Cardiac muscle cell (in vitro differentiated cells and primary cell): ENCODE data around the gene ZNF668. TPM values are rescaled to one million over a fixed set of nuclear protein-coding genes. Genes with fewer than 3 reads are reported as not detected.
A peak's percentile ranks its signal among the peaks of the same experiment; 100 is the strongest.
"Not testable (repeated sequence)": the region's sequence is repeated elsewhere in the genome, so short reads cannot be mapped to it uniquely, and the experiment has no call there.

Source experiments
- DNase-seq, 2 donors: peaks; one replicate each; pipeline versions ENCODE4 v3.0.0 to v3.0.0-alpha.2; 2010 to 2017; ENCODE audit warnings: low read depth in 1 of 2, low spot score in 1 of 2
- H3K27ac ChIP-seq: fragments of 200-600 bp; sonication (generic); 2 replicates; pipeline ENCODE4 v1.5.1; 2016
- H3K27me3 ChIP-seq: fragments of 200-600 bp; sonication (generic); 2 replicates; pipeline ENCODE4 v1.6.0; 2016; ENCODE audit warnings: control low read depth
- H3K36me3 ChIP-seq: fragments of 200-600 bp; sonication (generic); 2 replicates; pipeline ENCODE4 v1.5.1; 2016; ENCODE audit warnings: control low read depth
- H3K4me1 ChIP-seq: fragments of 200-600 bp; sonication (generic); 2 replicates; pipeline ENCODE4 v1.8.1; 2017; ENCODE audit warnings: low read depth, mild to moderate bottlenecking, mixed run types
- H3K4me3 ChIP-seq: fragments of 200-600 bp; sonication (generic); 2 replicates; pipeline ENCODE4 v1.5.1; 2016; ENCODE audit warnings: mild to moderate bottlenecking
- H3K9me3 ChIP-seq: fragments of 200-600 bp; sonication (generic); 2 replicates; pipeline ENCODE4 v1.5.1; 2017; ENCODE audit warnings: low read depth, mild to moderate bottlenecking, control low read depth
- polyA plus RNA-seq: library from polyadenylated mRNA; unstranded; fragments of >200 nt; fragmentation: Nextera tagmentation; extraction: Ambion mirVana; gene quantifications from 2 replicates; pipeline ENCODE4 v1.2.1, GENCODE V29; 2016
- total RNA-seq: library from RNA; depleted of rRNA; stranded (reverse); fragments of >200 nt; gene quantifications from 2 replicates; pipeline ENCODE4 v1.2.3, GENCODE V29; 2016
- TF ChIP-seq, protein P1 (sequence below): IDR thresholded peaks from 2 replicates; pipeline ENCODE4 v1.5.1; 2012; ENCODE audit warnings: low read depth, mild to moderate bottlenecking, low read length

ZNF668 gene
- total and polyA plus RNA-seq, 2 experiments from 2014 or later = 10.0 to 16.2 TPM

DNA sequence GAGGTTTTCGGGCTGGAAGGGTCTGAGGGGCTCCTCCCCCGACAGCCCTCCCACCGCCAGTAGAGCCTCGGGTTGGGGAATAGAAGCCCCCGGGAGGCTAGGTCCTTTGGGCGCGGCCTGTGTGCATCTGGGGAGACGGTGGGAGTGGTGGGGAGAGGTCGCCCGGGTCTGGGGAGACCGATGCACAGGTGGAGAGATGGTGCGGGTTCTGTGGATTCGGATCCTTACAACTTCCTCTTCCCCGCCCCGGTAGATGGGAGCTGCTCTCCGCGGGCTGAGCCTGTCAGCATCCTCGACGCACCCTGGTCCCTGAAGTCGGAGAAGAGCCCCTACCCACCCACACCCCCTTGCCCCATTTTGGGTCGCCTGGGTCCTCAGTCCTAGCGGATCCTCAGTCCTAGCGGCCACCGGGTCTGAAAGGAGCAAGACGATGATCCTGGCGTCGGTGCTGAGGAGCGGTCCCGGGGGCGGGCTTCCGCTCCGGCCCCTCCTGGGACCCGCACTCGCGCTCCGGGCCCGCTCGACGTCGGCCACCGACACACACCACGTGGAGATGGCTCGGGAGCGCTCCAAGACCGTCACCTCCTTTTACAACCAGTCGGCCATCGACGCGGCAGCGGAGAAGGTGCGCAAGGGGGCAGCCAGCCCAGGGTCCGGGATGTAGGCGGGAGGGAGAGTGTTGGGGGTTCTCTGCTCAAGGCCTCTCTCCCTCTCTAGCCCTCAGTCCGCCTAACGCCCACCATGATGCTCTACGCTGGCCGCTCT, 34.9 kb upstream of the ZNF668 start:
- no peak for DNase-seq
- H3K9me3 ChIP-seq = no peaks in the 10 kb centered on the region
- H3K27me3 ChIP-seq = no peaks in the 10 kb centered on the region
- no peaks in the 10 kb centered on the region for H3K4me1 ChIP-seq
- H3K27ac ChIP-seq = no peak overlapping the region
- H3K36me3 ChIP-seq = peaks cover 23% of the 10 kb centered on the region
- TF ChIP-seq, protein P1, sequence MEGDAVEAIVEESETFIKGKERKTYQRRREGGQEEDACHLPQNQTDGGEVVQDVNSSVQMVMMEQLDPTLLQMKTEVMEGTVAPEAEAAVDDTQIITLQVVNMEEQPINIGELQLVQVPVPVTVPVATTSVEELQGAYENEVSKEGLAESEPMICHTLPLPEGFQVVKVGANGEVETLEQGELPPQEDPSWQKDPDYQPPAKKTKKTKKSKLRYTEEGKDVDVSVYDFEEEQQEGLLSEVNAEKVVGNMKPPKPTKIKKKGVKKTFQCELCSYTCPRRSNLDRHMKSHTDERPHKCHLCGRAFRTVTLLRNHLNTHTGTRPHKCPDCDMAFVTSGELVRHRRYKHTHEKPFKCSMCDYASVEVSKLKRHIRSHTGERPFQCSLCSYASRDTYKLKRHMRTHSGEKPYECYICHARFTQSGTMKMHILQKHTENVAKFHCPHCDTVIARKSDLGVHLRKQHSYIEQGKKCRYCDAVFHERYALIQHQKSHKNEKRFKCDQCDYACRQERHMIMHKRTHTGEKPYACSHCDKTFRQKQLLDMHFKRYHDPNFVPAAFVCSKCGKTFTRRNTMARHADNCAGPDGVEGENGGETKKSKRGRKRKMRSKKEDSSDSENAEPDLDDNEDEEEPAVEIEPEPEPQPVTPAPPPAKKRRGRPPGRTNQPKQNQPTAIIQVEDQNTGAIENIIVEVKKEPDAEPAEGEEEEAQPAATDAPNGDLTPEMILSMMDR = no peak
- H3K4me3 ChIP-seq = peak overlapping the region; percentile 98

- H3K36me3 ChIP-seq = peaks cover 23% of the 10 kb centered on the region
- H3K27ac ChIP-seq = no peak within 1 kb of the TSS
- no peaks in the 10 kb centered on the region for H3K9me3 ChIP-seq
- DNase-seq = peak; percentile 74 to 79
- H3K27me3 ChIP-seq = no peaks in the 10 kb centered on the region
- TF ChIP-seq, protein P1 = no peak
- peak within 1 kb of the TSS; percentile 98 for H3K4me3 ChIP-seq
- H3K4me1 ChIP-seq = no peaks in the 10 kb centered on the region
Observed at GRCh38 chr16:31108035-31108793, 34.2 kb upstream of the ZNF668 start, which contains the start of gene BCKDK. Gene BCKDK (plus strand): TSS chr16:31108386. CDS start chr16:31109224, 838 bp downstream.

DNA sequence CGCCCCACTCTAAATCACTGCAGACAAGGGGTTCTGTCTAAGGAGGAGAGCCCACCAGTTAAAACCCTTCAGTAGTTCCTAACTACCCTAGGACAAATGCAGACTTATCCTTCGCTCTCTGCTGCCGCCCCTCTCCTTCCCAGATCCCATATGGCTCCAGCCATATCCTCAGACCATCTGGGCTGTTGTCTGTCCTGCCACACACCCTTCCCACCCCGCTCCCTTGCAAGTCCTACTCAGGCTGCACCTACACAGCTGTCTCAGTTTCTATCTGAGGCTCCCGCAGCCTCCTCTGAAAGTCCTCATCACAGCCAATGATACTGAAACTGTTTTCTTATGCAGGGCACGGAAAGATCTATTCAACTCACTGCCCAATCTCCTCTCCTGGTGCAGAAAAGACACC, 33.4 kb upstream of the ZNF668 start:
- TF ChIP-seq, protein P1 = no peak
- H3K4me1 ChIP-seq = no peaks in the 10 kb centered on the region
- no peaks in the 10 kb centered on the region for H3K27me3 ChIP-seq
- peaks cover 23% of the 10 kb centered on the region for H3K36me3 ChIP-seq
- DNase-seq = no peak
- no peaks in the 10 kb centered on the region for H3K9me3 ChIP-seq
- H3K4me3 ChIP-seq = no peak overlapping the region
- no peak overlapping the region for H3K27ac ChIP-seq

GRCh38 chr16:31106509-31107464, 32.7 kb upstream of the ZNF668 start:
- Histone ChIP-seq H3K9me3 (no peaks in the 10 kb centered on the region), H3K4me3 (no peak overlapping the region), H3K27ac (no peak overlapping the region), H3K27me3 (no peaks in the 10 kb centered on the region), H3K4me1 (no peaks in the 10 kb centered on the region), H3K36me3 (peaks cover 17% of the 10 kb centered on the region)
- TF ChIP-seq, protein P1 = no peak
- DNase-seq = no peak

GRCh38 chr16:31105677-31106213, 31.7 kb upstream of the ZNF668 start:
- peaks cover 10% of the 10 kb centered on the region for H3K36me3 ChIP-seq
- H3K27ac ChIP-seq = no peak overlapping the region
- peak; percentile 79 to 81 for DNase-seq
- no peaks in the 10 kb centered on the region for H3K4me1 ChIP-seq
- H3K27me3 ChIP-seq = no peaks in the 10 kb centered on the region
- H3K4me3 ChIP-seq = no peak overlapping the region
- no peaks in the 10 kb centered on the region for H3K9me3 ChIP-seq
- TF ChIP-seq, protein P1 = peak; percentile 79

DNA sequence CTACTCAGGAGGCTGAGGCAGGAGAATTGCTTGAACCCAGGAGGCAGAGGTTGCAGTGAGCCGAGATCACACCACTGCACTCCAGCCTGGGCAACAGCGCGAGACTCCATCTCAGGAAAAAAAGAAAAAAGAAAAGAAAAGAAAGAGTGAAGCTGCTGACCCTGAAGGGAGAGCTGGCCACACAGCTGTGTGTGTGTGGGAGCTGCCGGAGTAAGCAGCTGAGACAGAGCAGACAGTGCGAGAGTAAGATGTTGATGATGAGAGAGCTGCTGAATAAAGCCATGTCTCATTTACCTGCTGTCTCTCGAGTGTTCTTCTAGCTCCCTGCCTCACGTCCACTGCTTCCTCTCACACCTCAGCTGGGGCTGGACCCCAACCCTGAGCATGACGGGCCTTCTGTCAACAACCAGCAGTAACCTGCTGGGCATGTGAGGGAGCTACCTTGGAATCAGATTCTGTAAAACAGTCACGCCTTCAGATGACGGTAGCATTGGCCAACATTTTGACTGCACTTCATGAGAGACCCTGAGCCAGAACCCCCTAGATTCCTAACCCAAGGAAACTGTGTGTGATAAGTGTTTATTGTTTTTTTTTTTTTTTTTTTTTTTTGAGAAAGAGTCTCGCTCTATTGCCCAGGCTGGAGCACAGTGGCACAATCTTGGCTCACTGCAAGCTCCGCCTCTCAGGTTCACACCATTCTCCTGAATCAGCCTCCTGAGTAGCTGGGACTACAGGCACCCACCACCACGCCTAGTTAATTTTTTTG, 27.0 kb upstream of the ZNF668 start:
- not testable (repeated sequence) for H3K36me3 ChIP-seq, H3K4me3 ChIP-seq, H3K9me3 ChIP-seq, H3K27me3 ChIP-seq, H3K27ac ChIP-seq, H3K4me1 ChIP-seq
- DNase-seq = peak in 1 of 2 donors; percentile 24
